Endodermal cell (in vitro differentiated cells): Measurements from ENCODE around the gene SCD5. TPM values are rescaled to one million over a fixed set of nuclear protein-coding genes. Genes with fewer than 3 reads are reported as not detected.

Experiments used
- DNase-seq: peaks from one replicate; pipeline ENCODE4 v3.0.0-alpha.2; 2017
- H3K27ac ChIP-seq: 2 replicates; pipeline ENCODE4 v1.5.1; 2013; ENCODE audit warnings: mild to moderate bottlenecking, low read depth, low read length, moderate library complexity
- H3K27me3 ChIP-seq: 2 replicates; pipeline ENCODE4 v1.6.1; 2013; ENCODE audit warnings: mild to moderate bottlenecking, low read length, moderate library complexity; ENCODE audit not compliant: insufficient read depth, control insufficient read depth, poor library complexity, severe bottlenecking
- H3K36me3 ChIP-seq: 2 replicates; pipeline ENCODE4 v1.7.0; 2013; ENCODE audit warnings: mild to moderate bottlenecking, low read length, moderate library complexity; ENCODE audit not compliant: control insufficient read depth, insufficient read depth
- H3K4me1 ChIP-seq: one replicate; pipeline ENCODE4 v1.7.0; 2013; ENCODE audit warnings: low read length; ENCODE audit not compliant: control insufficient read depth, insufficient read depth
- H3K4me3 ChIP-seq: 2 replicates; pipeline ENCODE4 v1.5.1; 2013; ENCODE audit warnings: mild to moderate bottlenecking, low read length, moderate library complexity
- H3K9ac ChIP-seq: 2 replicates; pipeline ENCODE4 v1.6.1; 2013; ENCODE audit warnings: mild to moderate bottlenecking, low read length, moderate library complexity; ENCODE audit not compliant: poor library complexity, severe bottlenecking; ENCODE audit errors: extremely low read depth
- H3K9me3 ChIP-seq: 2 replicates; pipeline ENCODE4 v1.6.1; 2013; ENCODE audit warnings: mild to moderate bottlenecking, low read length, moderate library complexity; ENCODE audit not compliant: control insufficient read depth
- H3K27ac Mint-ChIP-seq: 2 replicates; pipeline ENCODE4 v1.8.0; 2020; ENCODE audit warnings: mixed read lengths
- H3K27me3 Mint-ChIP-seq: 2 replicates; pipeline ENCODE4 v1.8.0; 2021; ENCODE audit warnings: mild to moderate bottlenecking, mixed read lengths; ENCODE audit not compliant: insufficient read depth
- H3K36me3 Mint-ChIP-seq: 2 replicates; pipeline ENCODE4 v1.8.0; 2020; ENCODE audit warnings: low read depth, mixed read lengths
- H3K4me1 Mint-ChIP-seq: 2 replicates; pipeline ENCODE4 v1.8.0; 2020; ENCODE audit warnings: mixed read lengths
- H3K4me3 Mint-ChIP-seq: 2 replicates; pipeline ENCODE4 v1.8.0; 2020; ENCODE audit warnings: mild to moderate bottlenecking, moderate library complexity, mixed read lengths
- H3K9me3 Mint-ChIP-seq: 2 replicates; pipeline ENCODE4 v1.8.0; 2020; ENCODE audit warnings: mild to moderate bottlenecking, mixed read lengths
- CTCF ChIP-seq: fragments of 200-600 bp; sonication (generic); conservative IDR thresholded peaks from 2 replicates; pipeline ENCODE4 v1.5.0; 2021; ENCODE audit warnings: antibody characterized with exemption, mild to moderate bottlenecking
- WGBS, 2 experiments: methylation state at CpG; one replicate each; pipeline versions ENCODE4 v1.1.5 to v1.1.7; 2013; ENCODE audit warnings: missing lambda C conversion rate in 2 of 2, mixed read lengths in 1 of 2; ENCODE audit not compliant: insufficient coverage in 1 of 2, insufficient read length in 1 of 2; 5-methylcytosine and 5-hydroxymethylcytosine counted together
- total RNA-seq, 2 donors: library from RNA; stranded (reverse); fragmentation: NEBNext Ultra II Directional in 1 of 2; extraction: Animal tissue kit (Norgen Biotek cat#: 25700) in 1 of 2; gene quantifications; 2 replicates in 1 of 2; 3 replicates in 1 of 2; pipeline ENCODE4 v1.2.1, GENCODE V29; 2021

SCD5 gene
- total RNA-seq, 2 donors from 2014 or later, result 3.2 to 5.2 TPM

GRCh38 chr4:82784681-82785610 lies 13.7 kb downstream of the SCD5 start:
- H3K4me1 ChIP-seq, result peaks cover 21% of the 10 kb centered on the region
- Mint-ChIP-seq H3K4me1 (peaks cover 60% of the 10 kb centered on the region), H3K9me3 (peaks cover 5% of the 10 kb centered on the region), H3K36me3 (no peaks in the 10 kb centered on the region), H3K27ac (peak overlapping the region; percentile 71), H3K27me3 (peaks cover 65% of the 10 kb centered on the region), H3K4me3 (no peak overlapping the region)
- H3K4me3 ChIP-seq, result peak overlapping the region; percentile 67
- no peak for TF ChIP-seq CTCF
- no peaks in the 10 kb centered on the region for H3K36me3 ChIP-seq
- peak overlapping the region; percentile 11 for H3K9ac ChIP-seq
- peaks cover 10% of the 10 kb centered on the region for H3K9me3 ChIP-seq
- peak; percentile 62 for DNase-seq
- H3K27ac ChIP-seq, result no peak overlapping the region
- H3K27me3 ChIP-seq, result peaks cover 28% of the 10 kb centered on the region
- WGBS, 2 experiments, result 0 to 9% methylated on average over 2 to 8 of the region's 9 CpGs

- 61 to 68% methylated on average over 5 of the region's 5 CpGs for WGBS, 2 experiments
- no peaks in the 10 kb centered on the region for H3K36me3 Mint-ChIP-seq
- peaks cover 53% of the 10 kb centered on the region for H3K27me3 Mint-ChIP-seq
- no peak for TF ChIP-seq CTCF
- peaks cover 4% of the 10 kb centered on the region for H3K9me3 ChIP-seq
- peaks cover 8% of the 10 kb centered on the region for H3K27me3 ChIP-seq
- no peak overlapping the region for H3K9ac ChIP-seq
- peak; percentile 82 for DNase-seq
- H3K9me3 Mint-ChIP-seq, result no peaks in the 10 kb centered on the region
- no peak overlapping the region for H3K27ac Mint-ChIP-seq
- H3K4me1 Mint-ChIP-seq, result peaks cover 50% of the 10 kb centered on the region
- H3K4me1 ChIP-seq, result peaks cover 21% of the 10 kb centered on the region
- no peak overlapping the region for H3K4me3 ChIP-seq
- no peak overlapping the region for H3K4me3 Mint-ChIP-seq
- no peak overlapping the region for H3K27ac ChIP-seq
- no peaks in the 10 kb centered on the region for H3K36me3 ChIP-seq
These were observed 15.8 kb downstream of the SCD5 start for GRCh38 chr4:82782626-82783345.

GRCh38 chr4:82780752-82781231 lies 17.8 kb downstream of the SCD5 start:
- peaks cover 38% of the 10 kb centered on the region for H3K4me1 Mint-ChIP-seq
- no peak overlapping the region for H3K4me3 Mint-ChIP-seq
- H3K9me3 ChIP-seq, result no peaks in the 10 kb centered on the region
- no peaks in the 10 kb centered on the region for H3K36me3 Mint-ChIP-seq
- WGBS, 2 experiments, result 40 to 67% methylated on average over 2 to 10 of the region's 10 CpGs
- H3K9me3 Mint-ChIP-seq, result no peaks in the 10 kb centered on the region
- H3K36me3 ChIP-seq, result no peaks in the 10 kb centered on the region
- no peak overlapping the region for H3K9ac ChIP-seq
- peak; percentile 58 for TF ChIP-seq CTCF
- H3K27ac ChIP-seq, result no peak overlapping the region
- H3K4me3 ChIP-seq, result no peak overlapping the region
- peaks cover 21% of the 10 kb centered on the region for H3K4me1 ChIP-seq
- no peak overlapping the region for H3K27ac Mint-ChIP-seq
- peaks cover 45% of the 10 kb centered on the region for H3K27me3 Mint-ChIP-seq
- H3K27me3 ChIP-seq, result no peaks in the 10 kb centered on the region
- DNase-seq, result peak; percentile 75
